B cell (primary cell): ENCODE data around the gene MPP1. TPM values are rescaled to one million over a fixed set of nuclear protein-coding genes. Genes with fewer than 3 reads are reported as not detected.

Source experiments
- ATAC-seq: fragments of 200-7000 bp; cut with Tn5 transposase; one replicate; pipeline ENCODE4 v1.10.0; 2021; ENCODE audit warnings: low read depth, mild to moderate bottlenecking, moderate number of reproducible peaks, moderate library complexity
- CTCF ChIA-PET: fragments of 350-600 bp; sonication (Branson Sonifier 250); formaldehyde crosslinking; loops from one replicate; lab custom pipeline; 2021; ENCODE audit warnings: antibody characterized with exemption, inconsistent platforms; lab: Charles Lee
- POLR2A ChIA-PET: fragments of 350-600 bp; sonication (Branson Sonifier 250); formaldehyde crosslinking; loops from one replicate; lab custom pipeline; 2021; ENCODE audit warnings: antibody characterized with exemption; lab: Charles Lee
- DNase-seq: peaks from one replicate; pipeline ENCODE4 v3.0.0; 2013
- H2AFZ ChIP-seq: 2 replicates; pipeline ENCODE4 v1.6.1; 2012; ENCODE audit warnings: mild to moderate bottlenecking, low read depth, low read length; ENCODE audit not compliant: insufficient read depth, poor library complexity, severe bottlenecking
- H3K27ac ChIP-seq, 2 donors: 1 replicate in 1 of 2; 2 replicates in 1 of 2; pipeline ENCODE4 v1.5.1; 2012 to 2013; ENCODE audit warnings: low read length in 2 of 2, mild to moderate bottlenecking in 2 of 2, moderate library complexity in 1 of 2
- H3K27me3 ChIP-seq, 4 experiments: fragments of 200-600 bp in 1 of 4; sonication (generic) in 1 of 4; replicated peaks in 1 of 4; 1 replicate in 2 of 4; 2 replicates in 2 of 4; pipeline versions ENCODE4 v1.6.1 to v1.7.0; 2013 to 2016; ENCODE audit warnings: low read length in 3 of 4, mild to moderate bottlenecking in 2 of 4, mixed read lengths in 1 of 4, moderate library complexity in 1 of 4; ENCODE audit not compliant: insufficient read depth in 4 of 4, control insufficient read depth in 3 of 4; ENCODE audit errors: control extremely low read depth in 1 of 4
- H3K36me3 ChIP-seq, 2 experiments: replicated peaks in 1 of 2; 1 replicate in 1 of 2; 2 replicates in 1 of 2; pipeline versions ENCODE4 v1.6.1 to v1.7.1; 2013; ENCODE audit warnings: low read length in 1 of 2; ENCODE audit not compliant: insufficient read depth in 2 of 2, control insufficient read depth in 1 of 2; ENCODE audit errors: control extremely low read depth in 1 of 2, extremely low read depth in 1 of 2
- H3K4me1 ChIP-seq, 2 donors: fragments of 200-600 bp in 1 of 2; sonication (generic) in 1 of 2; 1 replicate in 1 of 2; 2 replicates in 1 of 2; pipeline versions ENCODE4 v1.5.1 to v1.6.1; 2013 to 2017; ENCODE audit warnings: low read length in 2 of 2; ENCODE audit not compliant: control insufficient read depth in 2 of 2, insufficient read depth in 2 of 2
- H3K4me2 ChIP-seq: replicated peaks from 2 replicates; pipeline ENCODE3; 2012; ENCODE audit warnings: mild to moderate bottlenecking, low read depth, low read length; ENCODE audit not compliant: poor library complexity, severe bottlenecking
- H3K4me3 ChIP-seq, 5 experiments: fragments of 200-600 bp in 1 of 5; sonication (generic) in 1 of 5; 1 replicate in 3 of 5; 2 replicates in 2 of 5; pipeline versions ENCODE4 v1.5.1 to v1.7.0; 2011 to 2016; ENCODE audit warnings: low read length in 4 of 5, mild to moderate bottlenecking in 4 of 5, low read depth in 2 of 5, control low read depth in 1 of 5, moderate library complexity in 1 of 5; ENCODE audit not compliant: insufficient read depth in 1 of 5; ENCODE audit errors: control extremely low read depth in 1 of 5, extremely low read depth in 1 of 5
- H3K79me2 ChIP-seq: fragments of 200-600 bp; sonication (generic); one replicate; pipeline ENCODE4 v1.6.0; 2016; ENCODE audit warnings: low read length; ENCODE audit not compliant: control insufficient read depth, insufficient read depth
- H3K9ac ChIP-seq: fragments of 200-600 bp; sonication (generic); 2 replicates; pipeline ENCODE4 v1.6.1; 2017; ENCODE audit warnings: mild to moderate bottlenecking, low read length, moderate library complexity
- H3K9me3 ChIP-seq, 3 donors: one replicate each; pipeline versions ENCODE4 v1.6.1 to v1.7.1; 2013; ENCODE audit warnings: low read length in 2 of 3; ENCODE audit not compliant: control insufficient read depth in 2 of 3, insufficient read depth in 1 of 3; ENCODE audit errors: control extremely low read depth in 1 of 3
- H4K20me1 ChIP-seq: 2 replicates; pipeline ENCODE4 v1.6.0; 2012; ENCODE audit warnings: mild to moderate bottlenecking, low read length; ENCODE audit not compliant: insufficient read depth, control insufficient read depth, poor library complexity, severe bottlenecking
- H3K27ac Mint-ChIP-seq: one replicate; pipeline ENCODE4 v1.8.0; 2021; ENCODE audit warnings: mixed read lengths
- H3K27me3 Mint-ChIP-seq: one replicate; pipeline ENCODE4 v1.8.0; 2021; ENCODE audit warnings: mixed read lengths
- H3K4me1 Mint-ChIP-seq: one replicate; pipeline ENCODE4 v1.8.0; 2021; ENCODE audit warnings: mixed read lengths
- H3K4me3 Mint-ChIP-seq: one replicate; pipeline ENCODE4 v1.8.0; 2021; ENCODE audit warnings: mixed read lengths
- H3K9me3 Mint-ChIP-seq: one replicate; pipeline ENCODE4 v1.8.0; 2022; ENCODE audit warnings: mixed read lengths; ENCODE audit not compliant: insufficient read depth
- EZH2 ChIP-seq: IDR thresholded peaks from 2 replicates; pipeline ENCODE4 v1.6.1; 2012; ENCODE audit warnings: borderline replicate concordance, low read depth, mild to moderate bottlenecking, moderate library complexity, low read length; ENCODE audit not compliant: insufficient read depth, poor library complexity, severe bottlenecking
- WGBS: methylation state at CpG from one replicate; pipeline ENCODE4 v1.1.5; 2013; ENCODE audit warnings: missing lambda C conversion rate; ENCODE audit not compliant: insufficient coverage; 5-methylcytosine and 5-hydroxymethylcytosine counted together
- intact Hi-C: fragments of 100-400 bp; cut with micrococcal nuclease; formaldehyde crosslinking; loops from one replicate; pipeline ENCODE4 v1.10.0; 2022
- polyA plus RNA-seq: library from polyadenylated mRNA; depleted of rRNA; stranded (reverse); fragments of >200 nt; gene quantifications from 2 replicates; pipeline ENCODE4 v1.2.3, GENCODE V29; 2012
- total RNA-seq, 2 donors: library from RNA; stranded (reverse); fragments of 120-200 nt in 1 of 2; gene quantifications; 1 replicate in 1 of 2; 2 replicates in 1 of 2; pipeline versions ENCODE4 v1.2.3 to v1.2.4, GENCODE V29; 2013 to 2022
- TF ChIP-seq, protein P1 (sequence below): fragments of 200-600 bp; IDR thresholded peaks from one replicate; pipeline ENCODE4 v1.8.0; 2022; ENCODE audit warnings: antibody characterized with exemption, mild to moderate bottlenecking

MPP1 gene
- total and polyA plus RNA-seq, 2 donors (not counting 1 experiment from before 2014, with no cell fraction given) = 5.0 to 7.7 TPM

GRCh38 chrX:154804261-154804956, 876 bp downstream of the MPP1 start:
- no peaks in the 10 kb centered on the region for H4K20me1 ChIP-seq
- CTCF ChIA-PET = no interaction called here
- Mint-ChIP-seq H3K9me3 (no peaks in the 10 kb centered on the region), H3K4me1 (peaks cover 28% of the 10 kb centered on the region), H3K27me3 (no peaks in the 10 kb centered on the region), H3K27ac (no peak overlapping the region), H3K4me3 (peak overlapping the region; percentile 85)
- no peak overlapping the region for H3K27ac ChIP-seq
- H3K9me3 ChIP-seq = no peaks in the 10 kb centered on the region
- DNase-seq (no peak), ATAC-seq (no peak)
- no peaks in the 10 kb centered on the region for H3K79me2 ChIP-seq
- H2AFZ ChIP-seq = peak overlapping the region; percentile 79
- intact Hi-C loops = loop anchor here (10.0 kb wide), 1 partner anchor 220 kb away; the partner anchor contains the start of genes F8 and FUNDC2
- POLR2A ChIA-PET = no interaction called here
- peak overlapping the region; percentile 68 for H3K9ac ChIP-seq
- H3K4me1 ChIP-seq = peaks cover 16 to 21% of the 10 kb centered on the region in 2 donors
- 24% methylated on average over 3 of the region's 7 CpGs for WGBS
- H3K4me3 ChIP-seq = peak overlapping the region; percentile 49 to 69 (median 65)
- no peak for TF ChIP-seq EZH2
- TF ChIP-seq, protein P1, sequence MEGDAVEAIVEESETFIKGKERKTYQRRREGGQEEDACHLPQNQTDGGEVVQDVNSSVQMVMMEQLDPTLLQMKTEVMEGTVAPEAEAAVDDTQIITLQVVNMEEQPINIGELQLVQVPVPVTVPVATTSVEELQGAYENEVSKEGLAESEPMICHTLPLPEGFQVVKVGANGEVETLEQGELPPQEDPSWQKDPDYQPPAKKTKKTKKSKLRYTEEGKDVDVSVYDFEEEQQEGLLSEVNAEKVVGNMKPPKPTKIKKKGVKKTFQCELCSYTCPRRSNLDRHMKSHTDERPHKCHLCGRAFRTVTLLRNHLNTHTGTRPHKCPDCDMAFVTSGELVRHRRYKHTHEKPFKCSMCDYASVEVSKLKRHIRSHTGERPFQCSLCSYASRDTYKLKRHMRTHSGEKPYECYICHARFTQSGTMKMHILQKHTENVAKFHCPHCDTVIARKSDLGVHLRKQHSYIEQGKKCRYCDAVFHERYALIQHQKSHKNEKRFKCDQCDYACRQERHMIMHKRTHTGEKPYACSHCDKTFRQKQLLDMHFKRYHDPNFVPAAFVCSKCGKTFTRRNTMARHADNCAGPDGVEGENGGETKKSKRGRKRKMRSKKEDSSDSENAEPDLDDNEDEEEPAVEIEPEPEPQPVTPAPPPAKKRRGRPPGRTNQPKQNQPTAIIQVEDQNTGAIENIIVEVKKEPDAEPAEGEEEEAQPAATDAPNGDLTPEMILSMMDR = no peak
- H3K36me3 ChIP-seq = no peaks in the 10 kb centered on the region
- H3K4me2 ChIP-seq = peak overlapping the region; percentile 86
- no peaks in the 10 kb centered on the region for H3K27me3 ChIP-seq

GRCh38 chrX:154802947-154803346, 2.3 kb downstream of the MPP1 start:
- Mint-ChIP-seq H3K27me3 (no peaks in the 10 kb centered on the region), H3K4me3 (no peak overlapping the region), H3K4me1 (peaks cover 30% of the 10 kb centered on the region), H3K9me3 (no peaks in the 10 kb centered on the region), H3K27ac (no peak overlapping the region)
- intact Hi-C loops = loop anchor here (10.0 kb wide), 1 partner anchor 222 kb away; the partner anchor contains the start of genes F8 and FUNDC2
- peaks cover 16 to 21% of the 10 kb centered on the region in 2 donors for H3K4me1 ChIP-seq
- no peaks in the 10 kb centered on the region for H3K36me3 ChIP-seq
- no peaks in the 10 kb centered on the region for H3K9me3 ChIP-seq
- ChIA-PET CTCF (no interaction called here), POLR2A (no interaction called here)
- H3K4me2 ChIP-seq = no peak overlapping the region
- WGBS = no CpG with 5 or more reads among the region's 2 CpGs
- H3K9ac ChIP-seq = no peak overlapping the region
- H3K79me2 ChIP-seq = no peaks in the 10 kb centered on the region
- H3K4me3 ChIP-seq = no peak overlapping the region
- H3K27me3 ChIP-seq = no peaks in the 10 kb centered on the region
- H4K20me1 ChIP-seq = no peaks in the 10 kb centered on the region
- no peak overlapping the region for H3K27ac ChIP-seq
- no peak overlapping the region for H2AFZ ChIP-seq
- ATAC-seq = no peak
- DNase-seq = no peak
- TF ChIP-seq, protein P1 = no peak
- TF ChIP-seq EZH2 = no peak
